PC-9 (cell line): ENCODE results near the gene PES1. TPM values are rescaled to one million over a fixed set of nuclear protein-coding genes. Genes with fewer than 3 reads are reported as not detected.
"Not testable (repeated sequence)": the region's sequence is repeated elsewhere in the genome, so short reads cannot be mapped to it uniquely, and the experiment has no call there.

ENCODE experiments used
- BruUV-seq: library from RNA; stranded (reverse); fragments of 400-500 nt; replicated peaks from 2 replicates; lab custom pipeline; 2021; lab: Mats Ljungman, UMichigan
- CTCF ChIA-PET: fragments of 300-600 bp; sonication (Branson Sonifier 250); formaldehyde crosslinking; loops from one replicate; lab custom pipeline; 2022; ENCODE audit warnings: antibody characterized with exemption; lab: Charles Lee
- POLR2A ChIA-PET: fragments of 300-600 bp; sonication (Branson Sonifier 250); formaldehyde crosslinking; loops from one replicate; lab custom pipeline; 2022; ENCODE audit warnings: antibody characterized with exemption; ENCODE audit not compliant: unreplicated experiment; lab: Charles Lee
- DNase-seq, 2 experiments: peaks; one replicate each; pipeline versions ENCODE4 v3.0.0 to v3.0.0-alpha.2; 2015 to 2022; ENCODE audit warnings: mixed read lengths in 1 of 2
- H2AFZ ChIP-seq: fragments of 200-600 bp; sonication (generic); 2 replicates; pipeline ENCODE4 v1.8.1; 2017; ENCODE audit warnings: antibody characterized with exemption
- H3F3A ChIP-seq: fragments of 200-600 bp; sonication (generic); 2 replicates; pipeline ENCODE4 v1.8.1; 2017; ENCODE audit warnings: antibody characterized with exemption, mild to moderate bottlenecking, low read depth; ENCODE audit not compliant: insufficient read depth
- H3K27ac ChIP-seq: fragments of 200-600 bp; sonication (generic); 2 replicates; pipeline ENCODE4 v1.6.1; 2016; ENCODE audit warnings: mixed run types
- H3K27me3 ChIP-seq: fragments of 200-600 bp; sonication (generic); 2 replicates; pipeline ENCODE4 v1.6.1; 2016; ENCODE audit warnings: low read depth, mixed run types; ENCODE audit not compliant: insufficient read depth
- H3K36me3 ChIP-seq: fragments of 200-600 bp; sonication (generic); 2 replicates; pipeline ENCODE4 v1.6.1; 2016; ENCODE audit warnings: low read depth, mixed run types
- H3K4me1 ChIP-seq: fragments of 200-600 bp; sonication (generic); replicated peaks from 2 replicates; pipeline ENCODE4 v1.6.1; 2016; ENCODE audit warnings: mixed run types; ENCODE audit not compliant: insufficient read depth
- H3K4me2 ChIP-seq: fragments of 200-600 bp; sonication (generic); 2 replicates; pipeline ENCODE4 v1.6.1; 2017; ENCODE audit warnings: mixed run types
- H3K4me3 ChIP-seq: fragments of 200-600 bp; sonication (generic); 2 replicates; pipeline ENCODE4 v1.6.1; 2016; ENCODE audit warnings: mixed run types
- H3K79me2 ChIP-seq: fragments of 200-600 bp; sonication (generic); 2 replicates; pipeline ENCODE4 v1.6.1; 2017; ENCODE audit warnings: low read depth, mixed run types
- H3K9me2 ChIP-seq: fragments of 200-600 bp; sonication (generic); 2 replicates; pipeline ENCODE4 v1.8.1; 2017; ENCODE audit warnings: mild to moderate bottlenecking; ENCODE audit not compliant: insufficient read depth
- H3K9me3 ChIP-seq: fragments of 200-600 bp; sonication (generic); 2 replicates; pipeline ENCODE4 v1.8.1; 2016; ENCODE audit warnings: low read depth; ENCODE audit not compliant: insufficient read depth
- H4K20me1 ChIP-seq: fragments of 200-600 bp; sonication (generic); 2 replicates; pipeline ENCODE4 v1.8.1; 2017; ENCODE audit not compliant: insufficient read depth
- CTCF ChIP-seq: fragments of 200-600 bp; sonication (generic); conservative IDR thresholded peaks from 2 replicates; pipeline ENCODE4 v1.6.1; 2017; ENCODE audit warnings: mixed run types, antibody characterized with exemption, mild to moderate bottlenecking, moderate library complexity
- EZH2 ChIP-seq: fragments of 200-600 bp; sonication (generic); IDR thresholded peaks from 2 replicates; pipeline ENCODE4 v1.8.0; 2017; ENCODE audit warnings: antibody characterized with exemption, low read depth
- intact Hi-C: fragments of 100-400 bp; cut with micrococcal nuclease; formaldehyde crosslinking; loops from one replicate; pipeline ENCODE4 v1.10.0; 2022; ENCODE audit not compliant: unreplicated experiment
- total RNA-seq: library from RNA; stranded (reverse); gene quantifications from 2 replicates; pipeline ENCODE4 v1.2.3, GENCODE V29; 2021

PES1 gene
- total RNA-seq, 1 experiment from 2014 or later, result 94.3 TPM

GRCh38 chr22:30561402-30562189 is 30.1 kb downstream of the PES1 start:
- POLR2A ChIA-PET, result interaction anchor here (0.6 kb wide), 1 partner anchor 373 kb away, joined by 3 read pairs; no protein-coding TSS in a partner anchor
- CTCF ChIA-PET, result interaction anchor here (0.5 to 0.7 kb wide), 3 partner anchors 48 to 361 kb away, joined by 6 to 14 read pairs (median 10); no protein-coding TSS in a partner anchor
- no TSS peak for BruUV-seq
- Histone ChIP-seq H3K9me3 (no peaks in the 10 kb centered on the region), H3K27ac (peak overlapping the region; percentile 7; the same call in 1 of the 2 replicates), H3K79me2 (no peaks in the 10 kb centered on the region), H3K4me3 (no peak overlapping the region), H2AFZ (no peak overlapping the region), H3K27me3 (no peaks in the 10 kb centered on the region), H4K20me1 (no peaks in the 10 kb centered on the region), H3K4me1 (peaks cover 20% of the 10 kb centered on the region), H3K36me3 (no peaks in the 10 kb centered on the region), H3K4me2 (peak overlapping the region; percentile 20), H3K9me2 (no peaks in the 10 kb centered on the region), H3F3A (peaks cover 17% of the 10 kb centered on the region; the same call in 1 of the 2 replicates)
- DNase-seq, result peak in 1 of 2 experiments; percentile 42
- intact Hi-C loops, result no loop called here
- TF ChIP-seq EZH2 (no peak), CTCF (no peak)

- DNase-seq, BruUV-seq, intact Hi-C loops, H3K9me3 ChIP-seq, POLR2A ChIA-PET, H3K4me3 ChIP-seq, H3K79me2 ChIP-seq, H2AFZ ChIP-seq, H3K36me3 ChIP-seq, H3K27ac ChIP-seq, H3K9me2 ChIP-seq, H3K27me3 ChIP-seq, H3K4me2 ChIP-seq, H4K20me1 ChIP-seq: not testable (repeated sequence)
- H3K4me1 ChIP-seq, result peaks cover 20% of the 10 kb centered on the region
- CTCF ChIA-PET, result interaction anchor here (0.7 kb wide), 1 partner anchor 68 kb away, joined by 14 read pairs; no protein-coding TSS in a partner anchor
- peaks cover 20% of the 10 kb centered on the region; the same call in 1 of the 2 replicates for H3F3A ChIP-seq
Measured at GRCh38 chr22:30560643-30561202, 31.0 kb downstream of the PES1 start.

GRCh38 chr22:30559889-30560288 is 31.8 kb downstream of the PES1 start:
- H4K20me1 ChIP-seq, result no peaks in the 10 kb centered on the region
- POLR2A ChIA-PET, result no interaction called here
- no peak for TF ChIP-seq EZH2
- no peak for TF ChIP-seq CTCF
- no peaks in the 10 kb centered on the region for H3K9me2 ChIP-seq
- H3K4me3 ChIP-seq, result no peak overlapping the region
- BruUV-seq, result no TSS peak
- intact Hi-C loops, result no loop called here
- H3F3A ChIP-seq, result peaks cover 20% of the 10 kb centered on the region; the same call in 1 of the 2 replicates
- CTCF ChIA-PET, result no interaction called here
- H2AFZ ChIP-seq, result no peak overlapping the region
- H3K27me3 ChIP-seq, result no peaks in the 10 kb centered on the region
- H3K36me3 ChIP-seq, result no peaks in the 10 kb centered on the region
- no peaks in the 10 kb centered on the region for H3K79me2 ChIP-seq
- no peak overlapping the region for H3K4me2 ChIP-seq
- no peaks in the 10 kb centered on the region for H3K9me3 ChIP-seq
- H3K4me1 ChIP-seq, result peaks cover 20% of the 10 kb centered on the region
- H3K27ac ChIP-seq, result no peak overlapping the region
- no peak for DNase-seq
